Left ventricle myocardium inferior (tissue), 1 donor: ENCODE measurements around the gene SLC26A11. TPM values are rescaled to one million over a fixed set of nuclear protein-coding genes. Genes with fewer than 3 reads are reported as not detected.

ENCODE experiments used
- DNase-seq: peaks from one replicate; pipeline ENCODE4 v3.0.0-alpha.2; 2020
- H3K27ac ChIP-seq: fragments of 200-600 bp; replicated peaks from 2 replicates; pipeline ENCODE4 v1.8.0; 2021
- H3K27me3 ChIP-seq: fragments of 200-600 bp; 2 replicates; pipeline ENCODE4 v1.8.0; 2021; ENCODE audit warnings: low read depth
- H3K36me3 ChIP-seq: fragments of 200-600 bp; 2 replicates; pipeline ENCODE4 v1.8.0; 2021
- H3K4me1 ChIP-seq: fragments of 200-600 bp; 2 replicates; pipeline ENCODE4 v1.8.0; 2021
- H3K4me3 ChIP-seq: fragments of 200-600 bp; 2 replicates; pipeline ENCODE4 v1.8.0; 2021; ENCODE audit warnings: mild to moderate bottlenecking, moderate library complexity
- H3K9me3 ChIP-seq: fragments of 200-600 bp; replicated peaks from 2 replicates; pipeline ENCODE4 v1.8.0; 2021
- intact Hi-C: fragments of 100-400 bp; cut with micrococcal nuclease; formaldehyde crosslinking; loops from one replicate; pipeline ENCODE4 v1.11.0; 2022
- total RNA-seq: library from RNA; stranded (reverse); fragmentation: NEBNext Ultra II Directional; extraction: Animal tissue kit (Norgen Biotek cat#: 25700); gene quantifications from one replicate; pipeline ENCODE4 v1.2.1, GENCODE V29; 2021
- TF ChIP-seq, protein P1 (sequence below): fragments of 200-600 bp; IDR thresholded peaks from 2 replicates; pipeline ENCODE4 v1.8.0; 2021; ENCODE audit warnings: antibody characterized with exemption, mild to moderate bottlenecking, borderline replicate concordance
- donor health status: DM: no; HTN: yes; CAD: no; lungs with severe emphysema.

Gene SLC26A11
- total RNA-seq, 1 donor from 2014 or later = 4.1 TPM

DNA sequence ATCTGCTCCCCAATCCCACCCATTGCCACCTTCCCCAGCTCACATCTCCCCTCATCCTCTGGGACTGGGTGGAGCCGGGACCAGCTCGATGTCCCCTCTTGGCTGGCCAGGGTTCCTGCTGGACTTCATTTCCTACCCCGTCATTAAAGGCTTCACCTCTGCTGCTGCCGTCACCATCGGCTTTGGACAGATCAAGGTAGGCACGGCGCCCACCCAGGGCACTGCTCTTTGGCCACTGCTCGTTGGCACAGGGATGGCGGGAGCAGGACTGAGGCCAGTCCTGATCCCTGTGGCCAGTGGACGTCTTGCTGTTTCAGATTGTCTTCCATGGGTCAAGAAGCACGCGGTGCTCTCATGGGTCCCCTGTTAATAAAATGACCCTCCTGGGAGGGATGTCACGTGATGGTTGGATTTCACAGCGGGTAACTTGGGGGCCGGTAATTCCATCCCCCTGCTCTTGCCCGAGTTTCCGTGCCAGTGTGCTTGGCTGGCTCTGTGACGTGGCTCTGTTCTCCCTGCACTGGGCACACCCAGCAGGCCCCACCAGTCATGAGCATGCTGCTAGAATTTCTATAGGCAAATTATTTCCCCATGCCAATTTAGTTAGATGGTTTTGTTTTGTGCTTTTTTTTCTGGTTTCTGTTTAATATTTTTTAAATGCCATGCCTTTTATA is 3.1 kb downstream of the SLC26A11 start:
- no peak for DNase-seq
- peaks cover 13% of the 10 kb centered on the region for H3K36me3 ChIP-seq
- H3K27me3 ChIP-seq = no peaks in the 10 kb centered on the region
- TF ChIP-seq, protein P1, sequence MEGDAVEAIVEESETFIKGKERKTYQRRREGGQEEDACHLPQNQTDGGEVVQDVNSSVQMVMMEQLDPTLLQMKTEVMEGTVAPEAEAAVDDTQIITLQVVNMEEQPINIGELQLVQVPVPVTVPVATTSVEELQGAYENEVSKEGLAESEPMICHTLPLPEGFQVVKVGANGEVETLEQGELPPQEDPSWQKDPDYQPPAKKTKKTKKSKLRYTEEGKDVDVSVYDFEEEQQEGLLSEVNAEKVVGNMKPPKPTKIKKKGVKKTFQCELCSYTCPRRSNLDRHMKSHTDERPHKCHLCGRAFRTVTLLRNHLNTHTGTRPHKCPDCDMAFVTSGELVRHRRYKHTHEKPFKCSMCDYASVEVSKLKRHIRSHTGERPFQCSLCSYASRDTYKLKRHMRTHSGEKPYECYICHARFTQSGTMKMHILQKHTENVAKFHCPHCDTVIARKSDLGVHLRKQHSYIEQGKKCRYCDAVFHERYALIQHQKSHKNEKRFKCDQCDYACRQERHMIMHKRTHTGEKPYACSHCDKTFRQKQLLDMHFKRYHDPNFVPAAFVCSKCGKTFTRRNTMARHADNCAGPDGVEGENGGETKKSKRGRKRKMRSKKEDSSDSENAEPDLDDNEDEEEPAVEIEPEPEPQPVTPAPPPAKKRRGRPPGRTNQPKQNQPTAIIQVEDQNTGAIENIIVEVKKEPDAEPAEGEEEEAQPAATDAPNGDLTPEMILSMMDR = no peak
- intact Hi-C loops = no loop called here
- H3K4me3 ChIP-seq = no peak overlapping the region
- H3K27ac ChIP-seq = no peak overlapping the region
- H3K4me1 ChIP-seq = peaks cover 30% of the 10 kb centered on the region
- H3K9me3 ChIP-seq = no peaks in the 10 kb centered on the region

GRCh38 chr17:80223838-80224497 is 3.7 kb downstream of the SLC26A11 start:
- Histone ChIP-seq H3K4me3 (no peak overlapping the region), H3K9me3 (no peaks in the 10 kb centered on the region), H3K27me3 (no peaks in the 10 kb centered on the region), H3K4me1 (peaks cover 30% of the 10 kb centered on the region), H3K36me3 (peaks cover 20% of the 10 kb centered on the region), H3K27ac (no peak overlapping the region)
- TF ChIP-seq, protein P1 = no peak
- intact Hi-C loops = no loop called here
- DNase-seq = no peak

DNA sequence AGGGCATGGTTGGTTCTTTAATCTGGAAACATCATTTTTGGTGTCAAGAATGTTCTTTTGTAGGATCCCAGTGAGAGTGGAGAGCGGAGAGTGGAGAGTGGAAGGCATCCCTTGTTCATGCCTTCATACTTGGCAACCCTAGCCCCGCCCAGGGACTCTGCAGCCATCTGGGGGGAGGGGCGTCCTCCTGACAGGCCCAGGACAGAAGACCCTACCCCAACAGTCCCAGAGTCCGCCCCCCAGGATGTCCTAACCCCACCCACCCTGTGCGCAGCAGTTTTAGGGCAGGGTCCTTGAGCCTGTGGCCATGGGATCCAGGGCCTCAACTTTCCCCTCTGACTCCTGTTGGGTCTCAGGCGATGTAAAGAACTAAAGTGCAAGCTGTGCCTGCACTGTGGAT is 4.5 kb downstream of the SLC26A11 start:
- no peak for DNase-seq

GRCh38 chr17:80225230-80225629 is 5.0 kb downstream of the SLC26A11 start:
- intact Hi-C loops = no loop called here
- H3K4me1 ChIP-seq = peaks cover 17% of the 10 kb centered on the region
- TF ChIP-seq, protein P1 = no peak
- H3K4me3 ChIP-seq = no peak overlapping the region
- no peaks in the 10 kb centered on the region for H3K9me3 ChIP-seq
- no peaks in the 10 kb centered on the region for H3K27me3 ChIP-seq
- H3K36me3 ChIP-seq = peaks cover 26% of the 10 kb centered on the region
- H3K27ac ChIP-seq = no peak overlapping the region
- DNase-seq = no peak

More for the DNA sequence above, 4.5 kb downstream of the SLC26A11 start:
- Histone ChIP-seq H3K4me1 (peaks cover 23% of the 10 kb centered on the region), H3K36me3 (peaks cover 25% of the 10 kb centered on the region), H3K27me3 (no peaks in the 10 kb centered on the region), H3K27ac (no peak overlapping the region), H3K4me3 (no peak overlapping the region), H3K9me3 (no peaks in the 10 kb centered on the region)
- TF ChIP-seq, protein P1 = no peak
- intact Hi-C loops = no loop called here

GRCh38 chr17:80227156-80227555 is 6.9 kb downstream of the SLC26A11 start:
- intact Hi-C loops = no loop called here
- no peaks in the 10 kb centered on the region for H3K4me1 ChIP-seq
- peaks cover 13% of the 10 kb centered on the region for H3K9me3 ChIP-seq
- H3K36me3 ChIP-seq = peaks cover 45% of the 10 kb centered on the region
- no peak overlapping the region for H3K27ac ChIP-seq
- DNase-seq = no peak
- H3K4me3 ChIP-seq = no peak overlapping the region
- H3K27me3 ChIP-seq = no peaks in the 10 kb centered on the region
- TF ChIP-seq, protein P1 = no peak
